Fibroblast of mammary gland (primary cell): ENCODE results near the gene NR5A1.

Source experiments
- DNase-seq: peaks from one replicate; pipeline ENCODE4 v3.0.0-alpha.2; 2010; ENCODE audit warnings: low read depth
- H3K4me3 ChIP-seq: 2 replicates; pipeline ENCODE4 v1.5.1; 2011; ENCODE audit warnings: low read depth, mild to moderate bottlenecking, low read length, moderate library complexity; ENCODE audit not compliant: control insufficient read depth
- TF ChIP-seq, protein P1 (sequence below): conservative IDR thresholded peaks from 2 replicates; pipeline ENCODE4 v1.5.1; 2011; ENCODE audit warnings: low read depth, low read length, inconsistent platforms; ENCODE audit not compliant: control insufficient read depth, insufficient read depth

Gene NR5A1

GRCh38 chr9:124479947-124480620, 27.1 kb downstream of the NR5A1 start:
- DNase-seq, result no peak
- TF ChIP-seq, protein P1, sequence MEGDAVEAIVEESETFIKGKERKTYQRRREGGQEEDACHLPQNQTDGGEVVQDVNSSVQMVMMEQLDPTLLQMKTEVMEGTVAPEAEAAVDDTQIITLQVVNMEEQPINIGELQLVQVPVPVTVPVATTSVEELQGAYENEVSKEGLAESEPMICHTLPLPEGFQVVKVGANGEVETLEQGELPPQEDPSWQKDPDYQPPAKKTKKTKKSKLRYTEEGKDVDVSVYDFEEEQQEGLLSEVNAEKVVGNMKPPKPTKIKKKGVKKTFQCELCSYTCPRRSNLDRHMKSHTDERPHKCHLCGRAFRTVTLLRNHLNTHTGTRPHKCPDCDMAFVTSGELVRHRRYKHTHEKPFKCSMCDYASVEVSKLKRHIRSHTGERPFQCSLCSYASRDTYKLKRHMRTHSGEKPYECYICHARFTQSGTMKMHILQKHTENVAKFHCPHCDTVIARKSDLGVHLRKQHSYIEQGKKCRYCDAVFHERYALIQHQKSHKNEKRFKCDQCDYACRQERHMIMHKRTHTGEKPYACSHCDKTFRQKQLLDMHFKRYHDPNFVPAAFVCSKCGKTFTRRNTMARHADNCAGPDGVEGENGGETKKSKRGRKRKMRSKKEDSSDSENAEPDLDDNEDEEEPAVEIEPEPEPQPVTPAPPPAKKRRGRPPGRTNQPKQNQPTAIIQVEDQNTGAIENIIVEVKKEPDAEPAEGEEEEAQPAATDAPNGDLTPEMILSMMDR, result no peak
- no peak overlapping the region for H3K4me3 ChIP-seq

DNA sequence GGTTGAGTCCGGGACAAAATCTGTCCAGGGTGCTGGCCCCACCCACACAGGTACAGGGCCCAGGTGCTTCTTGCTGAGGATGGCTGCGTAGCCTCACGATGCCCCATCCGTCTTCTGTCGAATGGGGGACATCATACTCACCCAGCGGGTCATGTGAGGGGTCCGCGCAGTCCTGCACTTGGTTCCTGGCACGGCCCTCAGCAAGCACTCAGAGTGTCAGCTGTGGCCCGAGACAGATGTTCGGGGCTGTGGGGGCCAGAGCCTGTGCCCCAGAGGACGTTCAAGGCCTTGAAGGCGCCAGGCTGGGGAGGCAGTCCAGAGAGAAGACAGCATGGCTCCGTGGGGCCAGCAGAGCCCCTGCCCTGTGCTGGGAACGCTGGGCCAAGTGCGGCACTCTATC, 27.8 kb downstream of the NR5A1 start:
- TF ChIP-seq, protein P1, result no peak
- DNase-seq, result no peak
- H3K4me3 ChIP-seq, result no peak overlapping the region

DNA sequence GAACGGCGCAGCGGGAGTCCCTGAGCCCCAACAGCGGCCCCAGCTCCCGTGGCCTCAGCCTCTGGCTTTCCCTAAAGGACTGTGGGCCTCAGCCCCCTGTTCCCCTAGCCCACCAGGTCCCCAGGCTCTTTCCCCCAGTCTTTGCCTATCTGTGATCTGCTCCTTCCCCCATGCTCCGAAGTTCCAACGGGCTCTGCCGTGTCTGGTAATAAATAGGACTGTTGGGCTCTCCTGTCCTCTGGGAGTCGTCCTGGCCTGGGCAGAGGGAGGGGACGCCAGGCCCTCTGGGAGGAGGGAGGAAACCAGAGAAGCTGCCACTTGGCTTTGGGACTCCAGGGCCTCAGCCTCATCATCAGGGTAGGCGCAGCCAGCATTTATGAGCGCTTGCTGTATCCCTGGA, 28.8 kb downstream of the NR5A1 start:
- no peak for DNase-seq
- TF ChIP-seq, protein P1, result no peak
- H3K4me3 ChIP-seq, result no peak overlapping the region

DNA sequence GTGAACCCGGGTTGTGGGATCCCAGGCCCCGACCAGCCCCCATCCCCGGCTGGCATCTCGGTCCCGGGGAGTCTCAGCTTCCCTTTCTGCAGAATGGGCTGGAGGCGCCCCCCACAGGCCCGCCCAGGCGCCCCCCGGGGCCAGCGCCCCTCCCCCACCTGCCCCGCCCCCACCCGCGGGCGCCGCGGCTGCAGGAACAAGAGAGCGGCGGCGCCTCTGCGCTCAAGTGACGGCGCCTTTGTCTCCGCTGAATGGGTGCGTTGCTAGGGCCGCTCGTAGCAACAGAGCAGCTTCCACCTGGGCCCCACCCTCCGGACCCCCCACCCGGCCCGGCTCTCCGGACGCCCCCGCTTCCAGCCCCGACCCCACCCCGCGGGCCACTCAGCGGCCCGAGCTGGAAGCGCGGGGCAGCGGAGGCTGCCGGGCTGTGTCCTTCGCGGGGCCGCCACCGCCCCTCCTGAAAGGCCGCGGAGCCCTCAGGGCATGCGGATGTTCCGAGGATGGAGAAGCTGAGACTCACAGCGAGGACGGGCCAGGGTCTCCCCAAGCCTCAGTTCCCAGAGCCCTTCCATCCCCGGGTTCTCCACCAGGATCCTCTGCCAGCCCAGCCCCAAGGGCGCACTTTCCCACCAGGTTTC, 29.4 kb downstream of the NR5A1 start:
- DNase-seq, result no peak
- TF ChIP-seq, protein P1, result no peak
- H3K4me3 ChIP-seq, result no peak overlapping the region

- DNase-seq, result no peak
- H3K4me3 ChIP-seq, result no peak overlapping the region
Observed at GRCh38 chr9:124477211-124477647, 30.0 kb downstream of the NR5A1 start.

GRCh38 chr9:124475868-124476690, 31.1 kb downstream of the NR5A1 start:
- TF ChIP-seq, protein P1, result no peak
- H3K4me3 ChIP-seq, result no peak overlapping the region
- DNase-seq, result no peak

More at GRCh38 chr9:124477211-124477647, 30.0 kb downstream of the NR5A1 start:
- TF ChIP-seq, protein P1, result no peak
